GM21717 (cell line): ENCODE measurements around the gene THADA.
"Not testable (repeated sequence)": the region's sequence is repeated elsewhere in the genome, so short reads cannot be mapped to it uniquely, and the experiment has no call there.

Experiments used
- ATAC-seq: cut with Tn5 transposase; IDR thresholded peaks from one replicate; pipeline ENCODE4 v1.9.1; 2021; ENCODE audit warnings: mild to moderate bottlenecking, moderate library complexity; ENCODE audit not compliant: unreplicated experiment

Gene THADA

DNA sequence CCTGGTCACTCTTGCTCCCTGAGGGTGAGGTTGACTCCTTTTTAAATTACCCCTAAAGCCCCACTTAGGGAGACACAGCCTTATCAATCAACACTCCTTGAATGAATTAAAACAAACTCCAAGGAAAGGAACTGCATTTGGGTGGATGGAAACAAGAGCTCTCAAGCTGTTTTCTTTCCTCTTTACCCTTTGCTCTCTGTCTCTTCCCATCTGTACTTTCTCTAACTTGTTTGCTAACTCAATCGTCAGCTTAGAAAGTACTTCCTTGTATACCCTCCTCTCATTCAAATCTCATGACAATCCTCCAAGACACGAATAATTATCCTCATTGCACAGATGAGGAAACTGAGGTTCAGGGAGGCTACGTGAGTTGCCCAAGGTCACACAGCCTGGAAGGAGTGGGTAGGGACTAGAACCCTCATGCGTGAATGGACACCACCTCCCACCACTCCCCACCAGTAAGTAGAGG, 402.2 kb downstream of the THADA start:
- ATAC-seq = no peak

DNA sequence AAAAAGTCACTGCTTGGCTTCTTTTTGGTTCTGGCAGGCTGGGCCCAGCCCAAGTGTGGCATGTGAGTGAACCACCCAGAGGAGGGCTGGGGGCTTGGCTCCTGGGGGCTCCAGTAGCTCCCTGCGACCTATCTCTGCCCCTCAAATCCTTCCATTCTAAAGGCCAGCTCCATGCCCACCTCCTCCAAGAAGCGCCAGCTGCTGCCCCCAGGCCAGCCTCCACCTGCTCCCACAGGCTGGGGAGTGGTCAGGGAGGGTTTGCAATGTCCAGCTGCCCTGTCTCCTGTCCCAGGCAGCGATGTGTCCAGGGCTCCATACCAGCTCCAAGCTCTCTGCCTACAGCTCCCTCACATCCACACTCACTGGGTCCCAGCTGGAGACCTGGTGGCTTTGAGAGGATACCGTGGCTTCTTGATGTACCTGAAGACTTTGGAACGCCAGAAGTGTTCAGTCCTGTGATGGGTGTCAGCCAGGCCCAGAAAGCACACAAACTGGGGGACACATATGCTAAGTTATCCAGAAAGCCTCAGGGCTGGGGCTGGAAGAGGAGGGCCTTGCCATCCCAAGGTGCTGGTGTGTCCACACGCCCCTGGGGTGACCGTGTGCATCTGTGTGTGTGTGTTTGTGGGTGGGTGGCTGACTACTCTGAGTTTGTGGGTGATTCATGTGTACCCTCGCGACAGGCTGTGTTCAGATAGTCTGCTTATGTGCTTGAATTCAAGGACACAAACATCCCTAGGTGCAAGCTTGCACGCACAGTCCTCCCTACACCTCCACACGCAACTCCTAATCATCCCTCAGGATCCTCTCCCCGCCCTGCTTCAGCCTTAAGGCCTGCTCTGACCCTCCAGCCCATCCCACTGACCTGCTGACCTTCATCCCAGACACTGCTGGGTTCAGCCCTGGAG, 402.8 kb downstream of the THADA start:
- ATAC-seq = no peak

DNA sequence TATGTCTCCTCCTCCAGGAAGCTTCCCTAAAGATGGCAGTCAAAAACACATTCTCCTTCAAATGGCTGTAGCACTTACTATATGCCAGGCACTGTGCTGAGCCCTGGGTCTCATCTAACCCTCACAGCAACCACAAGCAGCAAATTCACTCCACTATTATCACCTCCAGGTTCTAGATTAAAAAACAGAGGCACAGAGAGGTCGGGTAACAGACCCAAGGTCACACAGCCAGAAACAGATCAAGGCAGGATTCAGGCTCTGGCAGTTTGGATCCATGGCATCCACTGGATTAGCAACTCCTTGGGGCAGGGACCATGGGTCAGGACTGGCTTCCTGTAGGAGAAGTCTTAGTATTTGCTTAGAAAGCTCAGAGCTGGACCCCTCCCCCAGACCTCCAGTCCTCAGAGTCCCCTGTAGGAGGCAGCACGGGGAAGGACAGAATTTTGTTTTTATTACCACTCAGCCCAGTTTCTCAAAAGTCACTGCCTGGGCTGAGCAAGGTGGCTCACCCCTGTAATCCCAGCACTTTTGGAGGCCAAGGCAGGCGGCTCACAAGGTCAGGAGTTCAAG, 403.8 kb downstream of the THADA start:
- no peak for ATAC-seq

DNA sequence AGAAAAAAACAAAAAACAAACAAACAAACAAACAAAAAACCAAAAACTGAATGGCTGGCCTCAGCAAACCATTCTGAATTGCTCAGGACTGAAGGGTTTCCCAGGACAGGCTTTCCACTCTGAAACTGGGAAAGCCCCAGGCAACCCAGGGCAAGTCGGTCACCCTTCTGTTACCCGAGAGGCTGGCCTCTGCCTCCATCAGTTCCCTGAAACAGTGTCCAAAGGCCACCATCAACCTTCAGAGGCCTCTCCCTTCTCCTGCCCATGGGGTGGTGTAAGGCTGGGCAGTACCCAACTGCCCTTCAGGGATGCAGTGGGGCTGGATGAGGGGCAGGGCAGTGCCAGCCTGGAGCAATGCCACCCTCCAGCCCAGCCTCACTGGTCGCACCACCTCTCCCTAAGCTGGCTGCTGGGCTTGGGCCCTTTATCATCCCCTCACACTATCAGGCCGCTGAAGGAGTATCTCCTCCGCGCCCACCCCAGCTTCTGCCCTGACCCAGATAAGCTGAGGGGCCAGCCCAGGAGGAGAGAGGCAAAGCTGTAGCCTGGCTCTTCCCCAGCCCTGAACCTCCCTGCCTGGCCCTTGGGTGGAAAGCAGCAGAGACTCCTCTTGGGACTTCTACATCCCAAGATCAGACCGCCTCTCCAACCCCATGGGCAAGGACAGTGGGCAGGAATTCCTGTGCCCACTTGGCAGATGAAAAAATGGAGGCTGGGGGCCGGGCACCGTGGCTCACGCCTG, 405.4 kb downstream of the THADA start:
- ATAC-seq = no peak

DNA sequence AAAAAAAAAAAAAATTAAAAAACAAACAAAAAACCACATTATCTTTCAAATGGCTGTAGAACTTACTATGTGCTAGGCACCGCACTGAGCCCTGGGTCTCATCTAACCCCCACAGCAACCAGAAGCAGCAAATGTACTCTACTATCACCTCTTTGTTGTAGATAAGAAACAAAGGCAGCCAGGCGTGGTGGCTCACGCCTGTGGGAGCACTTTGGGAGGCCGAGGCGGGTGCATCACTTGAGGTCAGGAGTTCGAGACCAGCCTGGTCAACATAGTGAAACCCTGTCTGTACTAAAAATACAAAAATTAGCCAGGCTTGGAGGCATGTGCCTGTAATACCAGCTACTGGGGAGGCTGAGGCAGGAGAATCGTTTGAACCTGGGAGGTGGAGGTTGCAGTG, 406.0 kb downstream of the THADA start:
- ATAC-seq = not testable (repeated sequence)

DNA sequence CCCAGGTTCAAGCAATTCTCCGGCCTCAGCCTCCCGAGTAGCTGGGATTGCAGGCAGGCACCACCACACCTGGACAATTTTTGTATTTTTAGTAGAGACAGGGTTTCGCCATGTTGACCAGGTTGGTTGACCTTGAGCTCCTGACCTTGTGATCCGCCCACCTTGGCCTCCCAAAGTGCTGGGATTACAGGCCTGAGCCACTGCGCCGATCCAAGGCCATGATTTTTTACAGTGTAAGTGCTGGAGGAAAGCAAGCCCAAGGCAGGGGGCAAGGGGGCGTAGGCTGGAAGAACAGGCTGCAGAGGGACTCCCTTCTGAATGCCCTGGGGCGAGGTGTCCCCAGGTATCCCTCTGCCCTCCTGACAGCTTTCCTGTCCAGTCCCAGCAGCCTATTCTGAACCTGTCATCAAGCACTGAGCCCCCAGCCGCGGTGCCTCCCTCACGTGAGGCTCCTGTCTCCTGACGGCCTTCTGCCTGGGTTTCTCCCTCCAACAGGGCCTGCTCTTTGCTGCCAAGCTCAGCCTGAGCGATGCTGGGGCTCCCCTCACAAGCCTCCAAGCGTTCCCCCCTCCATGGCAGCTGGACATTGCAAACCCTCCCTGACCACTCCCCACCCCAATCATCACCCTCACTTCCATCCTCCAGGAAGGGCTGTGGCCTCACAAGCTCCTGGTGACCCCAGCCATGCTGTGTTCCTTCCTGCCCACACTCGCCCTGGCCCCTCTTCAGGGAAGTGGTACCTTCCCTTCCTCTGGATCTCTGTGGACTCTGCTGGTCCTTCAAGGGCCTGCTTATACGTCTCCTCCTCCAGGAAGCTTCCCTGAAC, 407.1 kb downstream of the THADA start:
- no peak for ATAC-seq

DNA sequence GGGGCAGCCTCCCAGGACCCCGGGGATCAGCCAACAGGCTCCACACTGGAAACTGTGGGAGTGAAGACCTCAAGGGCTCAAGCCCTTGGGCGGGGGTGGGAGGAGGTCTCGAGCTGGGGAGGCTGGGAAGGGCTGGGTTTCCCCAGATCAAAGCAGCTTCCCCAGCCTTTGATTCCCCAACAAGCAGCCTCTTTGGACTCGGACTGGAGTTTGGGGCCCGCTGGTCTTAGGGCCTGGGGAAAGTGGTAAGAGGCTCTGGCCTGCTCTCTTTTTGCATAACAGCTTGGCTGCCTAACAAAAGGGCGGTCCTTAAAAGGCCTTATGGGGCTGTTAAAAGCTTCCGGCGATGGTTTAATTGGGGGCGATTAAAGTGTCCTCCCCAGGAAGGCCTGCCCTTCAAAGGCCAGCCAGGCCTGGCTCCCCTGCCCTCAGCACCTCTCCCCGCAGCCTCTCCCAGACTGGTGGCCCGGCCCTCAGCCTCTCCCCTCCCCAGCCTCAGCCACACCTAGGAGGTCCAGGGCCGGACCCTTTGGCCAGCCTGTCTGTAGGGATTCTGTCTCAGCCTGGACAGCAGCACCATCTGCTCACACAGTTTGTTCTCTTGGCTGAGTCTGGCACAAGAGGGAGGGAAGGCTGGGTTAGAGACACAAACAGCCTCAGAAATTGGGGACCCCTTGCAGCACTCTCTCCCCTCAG, 409.0 kb downstream of the THADA start:
- no peak for ATAC-seq

DNA sequence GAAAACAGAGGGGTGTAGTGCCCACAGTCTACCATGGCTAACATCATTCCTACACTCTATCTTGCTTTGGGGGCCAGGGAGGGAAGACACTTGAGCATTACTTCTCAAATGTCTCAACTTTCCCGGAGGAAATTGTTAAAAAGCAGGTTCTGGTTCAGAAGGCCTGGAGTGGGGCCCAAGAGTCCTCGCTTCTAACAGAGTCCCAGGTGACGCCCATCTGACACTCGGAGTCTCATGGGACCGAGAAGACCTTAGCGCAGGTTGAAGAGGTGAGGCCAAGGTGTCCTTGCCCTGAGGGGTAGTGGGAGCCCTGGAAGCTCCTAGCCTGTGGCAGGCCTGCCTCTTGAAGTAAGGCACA, 409.5 kb downstream of the THADA start:
- ATAC-seq = no peak

DNA sequence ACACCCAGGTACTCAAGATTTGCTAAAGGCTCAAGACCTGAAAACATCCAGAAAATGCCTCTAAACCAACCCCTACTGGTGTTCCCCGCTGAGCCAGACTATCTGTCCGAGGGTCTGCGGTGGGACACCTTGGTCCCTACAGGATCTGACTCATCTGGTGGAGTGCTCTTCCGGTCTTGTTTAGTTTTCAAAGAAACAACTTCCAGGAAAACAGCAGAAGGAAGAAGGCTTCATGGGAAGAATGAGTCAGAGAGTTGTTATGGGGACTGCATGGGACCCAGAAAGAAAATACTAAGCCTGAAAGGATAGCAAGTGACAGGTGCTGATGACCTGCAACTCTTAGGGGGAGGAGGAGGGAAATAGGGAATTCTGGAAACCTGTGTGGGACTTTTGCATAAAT, 410.7 kb downstream of the THADA start:
- ATAC-seq = no peak

DNA sequence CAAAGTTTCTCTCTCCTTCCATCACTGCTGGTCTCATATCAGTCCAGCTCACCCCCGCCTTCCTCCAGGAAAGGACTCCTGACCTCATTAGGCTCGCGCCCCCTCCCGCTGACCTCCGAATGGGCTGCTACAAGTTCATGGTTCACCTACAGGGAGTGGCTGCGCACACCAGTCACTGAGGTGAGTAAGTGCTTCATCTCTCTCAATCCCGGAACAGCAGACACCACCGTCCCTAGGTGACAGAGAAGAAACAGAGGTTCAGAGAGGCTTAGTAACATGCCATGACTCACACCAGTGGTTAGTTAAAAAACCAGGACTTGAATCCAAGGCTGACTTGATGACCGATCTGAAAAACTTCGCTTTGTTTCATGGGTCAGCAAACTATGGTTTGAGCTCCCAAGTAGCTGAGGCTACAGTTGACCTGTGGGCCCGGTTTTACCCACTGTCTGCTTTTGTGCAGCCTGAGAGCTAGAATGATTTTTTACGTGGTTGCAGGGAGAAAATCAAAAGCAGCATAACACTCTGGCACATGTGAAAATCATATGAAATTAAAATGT, 411.4 kb downstream of the THADA start:
- no peak for ATAC-seq

DNA sequence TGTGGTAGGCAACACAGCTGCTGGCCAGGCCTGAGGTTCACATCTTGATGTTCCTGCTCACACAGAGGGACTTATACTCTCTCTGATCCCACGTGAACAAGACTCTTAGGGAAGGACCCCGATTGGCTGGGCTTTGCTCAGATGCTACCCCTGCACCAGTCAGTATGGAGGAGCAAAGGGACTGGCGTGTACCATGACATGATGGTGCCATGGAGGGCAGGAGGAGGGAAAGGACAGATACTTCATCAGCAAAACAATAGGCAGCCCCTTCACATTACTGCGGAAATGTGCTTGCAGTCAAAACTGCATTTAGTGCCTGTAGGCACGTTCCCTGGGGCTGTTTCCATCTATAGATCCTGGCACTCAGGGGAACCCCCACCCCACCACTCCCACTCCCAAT, 412.1 kb downstream of the THADA start:
- no peak for ATAC-seq

DNA sequence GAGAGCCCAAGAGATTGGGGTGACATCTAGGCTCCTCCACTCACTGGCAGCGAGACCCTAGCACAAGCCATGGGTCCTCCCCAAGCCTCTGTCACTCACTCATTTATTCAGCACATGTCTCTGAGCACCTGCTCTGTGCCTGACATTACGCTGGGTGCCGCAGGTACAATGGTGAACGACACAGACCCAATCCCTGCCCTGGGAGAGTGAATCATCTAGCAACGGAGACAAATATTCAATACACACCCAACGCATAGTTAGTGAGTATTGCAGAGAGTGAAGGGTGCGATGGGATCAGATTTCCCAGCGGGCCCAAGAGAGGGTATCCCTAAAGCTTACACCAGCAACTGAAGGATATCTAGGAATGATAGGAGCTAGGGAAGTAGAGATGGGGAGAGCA, 414.9 kb downstream of the THADA start:
- no peak for ATAC-seq
